Thoracic aorta (tissue), 2 donors: ENCODE measurements around the gene CHGA. TPM values are rescaled to one million over a fixed set of nuclear protein-coding genes. Genes with fewer than 3 reads are reported as not detected.

Source experiments
- ATAC-seq: fragments of 150-250 bp; one replicate; pipeline ENCODE4 v1.8.0; 2017; ENCODE audit warnings: low read depth; ENCODE audit not compliant: insufficient number of reproducible peaks, low FRiP score
- DNase-seq: peaks from one replicate; pipeline ENCODE4 v3.0.0-alpha.2; 2020; ENCODE audit warnings: low spot score
- H3K27ac ChIP-seq, 2 donors: fragments of 200-600 bp; sonication (generic); 1 replicate in 1 of 2; 2 replicates in 1 of 2; pipeline ENCODE4 v1.5.1; 2016; ENCODE audit warnings: mild to moderate bottlenecking in 2 of 2, moderate library complexity in 2 of 2
- H3K27me3 ChIP-seq: fragments of 200-600 bp; sonication (generic); replicated peaks from 2 replicates; pipeline ENCODE4 v1.6.0; 2016; ENCODE audit warnings: mild to moderate bottlenecking; ENCODE audit not compliant: insufficient read depth
- H3K36me3 ChIP-seq: fragments of 200-600 bp; sonication (generic); one replicate; pipeline ENCODE4 v1.5.1; 2016
- H3K4me1 ChIP-seq, 2 donors: fragments of 200-600 bp; sonication (generic); 1 replicate in 1 of 2; 2 replicates in 1 of 2; pipeline versions ENCODE4 v1.5.1 to v1.6.0; 2016; ENCODE audit warnings: low read depth in 2 of 2, mild to moderate bottlenecking in 1 of 2; ENCODE audit not compliant: control insufficient read depth in 1 of 2
- H3K4me3 ChIP-seq: fragments of 200-600 bp; sonication (generic); 2 replicates; pipeline ENCODE4 v1.5.1; 2016; ENCODE audit warnings: mild to moderate bottlenecking
- H3K9me3 ChIP-seq: fragments of 200-600 bp; sonication (generic); 2 replicates; pipeline ENCODE4 v1.5.1; 2016
- CTCF ChIP-seq: fragments of 200-600 bp; sonication (generic); IDR thresholded peaks from one replicate; pipeline ENCODE4 v1.5.1; 2019; ENCODE audit warnings: antibody characterized with exemption
- total RNA-seq, 2 donors: library from RNA; depleted of rRNA; stranded (reverse); fragments of >200 nt; gene quantifications; one replicate each; pipeline versions ENCODE4 v1.1.0 to v1.2.3, GENCODE V29; 2016

The CHGA gene
- total RNA-seq, 2 donors from 2014 or later: not detected

GRCh38 chr14:92959189-92959531, 36.2 kb downstream of the CHGA start:
- no peak for TF ChIP-seq CTCF
- Histone ChIP-seq H3K36me3 (peaks cover 21% of the 10 kb centered on the region), H3K27ac (no peak overlapping the region), H3K27me3 (no peaks in the 10 kb centered on the region), H3K4me3 (no peak overlapping the region), H3K4me1 (peaks cover 7 to 11% of the 10 kb centered on the region in 2 donors), H3K9me3 (no peaks in the 10 kb centered on the region)
- no peak for DNase-seq
- ATAC-seq: no peak

GRCh38 chr14:92959761-92960680, 37.1 kb downstream of the CHGA start:
- Histone ChIP-seq H3K4me3 (no peak overlapping the region), H3K27ac (no peak overlapping the region), H3K27me3 (no peaks in the 10 kb centered on the region), H3K9me3 (no peaks in the 10 kb centered on the region), H3K36me3 (peaks cover 21% of the 10 kb centered on the region), H3K4me1 (peaks cover 7 to 20% of the 10 kb centered on the region in 2 donors)
- DNase-seq (no peak), ATAC-seq (no peak)
- TF ChIP-seq CTCF: no peak

GRCh38 chr14:92960706-92961566, 38.0 kb downstream of the CHGA start:
- peaks cover 7 to 23% of the 10 kb centered on the region in 2 donors for H3K4me1 ChIP-seq
- H3K9me3 ChIP-seq: no peaks in the 10 kb centered on the region
- no peak overlapping the region for H3K27ac ChIP-seq
- no peaks in the 10 kb centered on the region for H3K27me3 ChIP-seq
- no peak for DNase-seq
- ATAC-seq: no peak
- TF ChIP-seq CTCF: no peak
- H3K36me3 ChIP-seq: peaks cover 21% of the 10 kb centered on the region
- H3K4me3 ChIP-seq: no peak overlapping the region

GRCh38 chr14:92961567-92961855, 38.6 kb downstream of the CHGA start:
- no peak for ATAC-seq
- no peaks in the 10 kb centered on the region for H3K9me3 ChIP-seq
- DNase-seq: no peak
- H3K27ac ChIP-seq: no peak overlapping the region
- peaks cover 7 to 23% of the 10 kb centered on the region in 2 donors for H3K4me1 ChIP-seq
- peaks cover 21% of the 10 kb centered on the region for H3K36me3 ChIP-seq
- H3K4me3 ChIP-seq: no peak overlapping the region
- no peak for TF ChIP-seq CTCF
- no peaks in the 10 kb centered on the region for H3K27me3 ChIP-seq
